Astrocyte (in vitro differentiated cells and primary cell): ENCODE measurements around the gene LDB3.

Experiments
- CTCF ChIP-seq: IDR thresholded peaks from 2 replicates; pipeline ENCODE4 v1.5.1; 2011; ENCODE audit warnings: low read depth, mild to moderate bottlenecking, inconsistent platforms, low read length, moderate library complexity; ENCODE audit not compliant: insufficient read depth
- EZH2 ChIP-seq: IDR thresholded peaks from 2 replicates; pipeline ENCODE4 v1.6.1; 2012; ENCODE audit warnings: mild to moderate bottlenecking, low read length, inconsistent platforms; ENCODE audit not compliant: insufficient read depth

DNA sequence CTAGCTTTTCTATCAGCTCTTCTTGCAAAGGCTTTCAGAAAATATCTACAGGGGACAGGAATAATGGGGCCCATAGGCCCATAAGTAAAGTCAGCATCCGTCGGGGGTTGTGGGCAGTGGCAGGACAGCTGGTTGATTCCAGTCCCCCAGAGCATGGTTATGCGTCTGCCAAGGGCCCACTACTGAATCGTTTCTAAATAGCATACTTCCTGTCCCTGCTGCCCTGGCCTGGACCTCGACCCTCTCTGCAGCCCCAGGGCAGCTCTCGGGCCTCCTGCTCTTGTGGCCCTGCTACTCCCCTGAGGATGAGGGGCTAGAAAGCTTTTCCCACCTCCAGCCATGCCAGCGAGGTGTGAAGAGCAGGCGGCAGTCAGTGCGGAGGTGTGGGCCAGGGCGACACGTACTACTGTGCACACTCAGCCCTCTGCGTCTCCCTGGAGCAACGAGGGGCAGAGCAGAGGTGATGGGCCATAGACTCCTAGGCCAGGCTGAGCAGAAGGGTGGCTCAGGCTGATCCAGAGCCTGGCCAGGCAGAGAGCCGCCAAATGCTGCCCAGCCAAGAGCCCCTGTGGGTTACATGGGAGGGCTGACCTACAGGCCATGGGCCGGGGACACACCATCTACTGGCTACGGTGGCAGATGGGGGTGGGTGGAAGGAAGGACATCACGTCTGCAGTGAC lies 18.7 kb upstream of the LDB3 start:
- TF ChIP-seq CTCF: no peak
- TF ChIP-seq EZH2: no peak
